NCI-H524 treated with DMSO at 0.1 percent for 48 hours (cell line): Measurements from ENCODE around the gene ADCY10.
"Not testable (repeated sequence)": the region's sequence is repeated elsewhere in the genome, so short reads cannot be mapped to it uniquely, and the experiment has no call there.

Source experiments
- DNase-seq: peaks from one replicate; lab custom pipeline; 2025; lab: John Stamatoyannopoulos, UW

Gene ADCY10, protein sequence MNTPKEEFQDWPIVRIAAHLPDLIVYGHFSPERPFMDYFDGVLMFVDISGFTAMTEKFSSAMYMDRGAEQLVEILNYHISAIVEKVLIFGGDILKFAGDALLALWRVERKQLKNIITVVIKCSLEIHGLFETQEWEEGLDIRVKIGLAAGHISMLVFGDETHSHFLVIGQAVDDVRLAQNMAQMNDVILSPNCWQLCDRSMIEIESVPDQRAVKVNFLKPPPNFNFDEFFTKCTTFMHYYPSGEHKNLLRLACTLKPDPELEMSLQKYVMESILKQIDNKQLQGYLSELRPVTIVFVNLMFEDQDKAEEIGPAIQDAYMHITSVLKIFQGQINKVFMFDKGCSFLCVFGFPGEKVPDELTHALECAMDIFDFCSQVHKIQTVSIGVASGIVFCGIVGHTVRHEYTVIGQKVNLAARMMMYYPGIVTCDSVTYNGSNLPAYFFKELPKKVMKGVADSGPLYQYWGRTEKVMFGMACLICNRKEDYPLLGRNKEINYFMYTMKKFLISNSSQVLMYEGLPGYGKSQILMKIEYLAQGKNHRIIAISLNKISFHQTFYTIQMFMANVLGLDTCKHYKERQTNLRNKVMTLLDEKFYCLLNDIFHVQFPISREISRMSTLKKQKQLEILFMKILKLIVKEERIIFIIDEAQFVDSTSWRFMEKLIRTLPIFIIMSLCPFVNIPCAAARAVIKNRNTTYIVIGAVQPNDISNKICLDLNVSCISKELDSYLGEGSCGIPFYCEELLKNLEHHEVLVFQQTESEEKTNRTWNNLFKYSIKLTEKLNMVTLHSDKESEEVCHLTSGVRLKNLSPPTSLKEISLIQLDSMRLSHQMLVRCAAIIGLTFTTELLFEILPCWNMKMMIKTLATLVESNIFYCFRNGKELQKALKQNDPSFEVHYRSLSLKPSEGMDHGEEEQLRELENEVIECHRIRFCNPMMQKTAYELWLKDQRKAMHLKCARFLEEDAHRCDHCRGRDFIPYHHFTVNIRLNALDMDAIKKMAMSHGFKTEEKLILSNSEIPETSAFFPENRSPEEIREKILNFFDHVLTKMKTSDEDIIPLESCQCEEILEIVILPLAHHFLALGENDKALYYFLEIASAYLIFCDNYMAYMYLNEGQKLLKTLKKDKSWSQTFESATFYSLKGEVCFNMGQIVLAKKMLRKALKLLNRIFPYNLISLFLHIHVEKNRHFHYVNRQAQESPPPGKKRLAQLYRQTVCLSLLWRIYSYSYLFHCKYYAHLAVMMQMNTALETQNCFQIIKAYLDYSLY (N-terminal part only)

DNA sequence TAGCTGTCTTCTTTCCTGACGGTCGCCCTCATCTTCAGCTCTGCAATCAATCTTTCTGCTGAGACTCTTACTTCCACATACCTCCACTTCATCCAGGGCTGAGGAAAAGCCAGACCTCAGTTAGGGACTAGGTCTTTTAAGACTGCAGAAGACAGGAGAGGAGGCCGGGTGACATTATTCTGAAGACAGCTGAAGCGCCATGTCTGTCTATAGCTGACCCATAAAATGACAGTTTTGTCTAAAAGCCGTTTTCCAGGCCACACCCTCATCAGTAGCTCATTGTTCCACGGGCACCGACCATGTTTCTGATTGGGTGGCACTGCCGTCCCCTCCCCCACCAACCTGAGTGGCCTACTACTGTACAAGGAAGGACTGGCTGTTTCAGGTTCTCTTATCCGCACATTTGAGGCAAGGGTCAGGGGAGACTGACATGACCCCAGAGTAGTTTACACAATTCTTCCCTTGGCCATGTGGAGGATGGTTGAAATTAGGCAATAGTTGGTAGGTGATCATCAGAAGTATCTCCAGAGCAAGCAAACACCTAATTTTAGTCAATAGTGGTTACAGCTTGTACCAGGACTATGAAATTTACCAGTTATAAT lies at the start of gene ADCY10:
Gene ADCY10 (minus strand): TSS at position 240 of the 602 bp plus-strand sequence. CDS start 8,994 bp downstream, outside the sequence.
- DNase-seq: no peak

DNA sequence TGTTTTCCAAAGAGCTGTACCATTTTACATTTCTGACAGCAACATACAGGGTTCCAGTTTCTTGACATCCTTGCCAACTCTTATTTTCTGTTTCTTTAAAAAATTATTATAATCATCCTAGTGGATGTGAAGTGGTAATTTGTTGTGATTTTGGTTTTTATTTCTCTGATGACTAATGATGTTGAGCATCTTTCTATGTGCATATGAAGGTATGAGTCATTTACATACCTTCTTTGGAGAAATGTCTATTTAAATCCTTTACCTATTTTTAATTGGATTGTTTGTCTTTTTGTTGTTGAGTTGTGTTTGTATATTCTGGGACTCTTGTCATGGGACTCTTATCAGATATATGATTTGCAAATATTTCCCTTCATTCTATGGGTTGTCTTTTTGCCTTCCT lies 43.8 kb upstream of the ADCY10 start:
- no peak for DNase-seq

DNA sequence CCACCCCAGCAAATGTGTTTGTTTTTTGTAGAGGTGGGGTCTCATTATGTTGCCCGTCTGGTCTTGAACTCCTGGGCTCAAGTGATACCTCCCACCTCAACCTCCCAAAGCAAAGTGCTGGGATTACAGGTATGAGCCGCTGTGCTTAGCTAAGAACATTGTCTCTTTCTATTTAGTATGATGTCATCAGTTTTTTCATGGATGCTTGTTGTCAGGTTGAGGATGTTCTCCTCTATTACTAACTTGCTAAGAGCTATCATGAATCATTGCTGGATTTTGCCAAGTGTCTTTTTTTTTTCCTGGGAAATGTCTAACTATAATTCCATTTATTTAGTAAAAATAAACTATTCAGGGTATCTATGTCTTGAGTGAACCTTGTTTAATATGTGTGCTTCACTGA lies 42.0 kb upstream of the ADCY10 start:
- DNase-seq: no peak

DNA sequence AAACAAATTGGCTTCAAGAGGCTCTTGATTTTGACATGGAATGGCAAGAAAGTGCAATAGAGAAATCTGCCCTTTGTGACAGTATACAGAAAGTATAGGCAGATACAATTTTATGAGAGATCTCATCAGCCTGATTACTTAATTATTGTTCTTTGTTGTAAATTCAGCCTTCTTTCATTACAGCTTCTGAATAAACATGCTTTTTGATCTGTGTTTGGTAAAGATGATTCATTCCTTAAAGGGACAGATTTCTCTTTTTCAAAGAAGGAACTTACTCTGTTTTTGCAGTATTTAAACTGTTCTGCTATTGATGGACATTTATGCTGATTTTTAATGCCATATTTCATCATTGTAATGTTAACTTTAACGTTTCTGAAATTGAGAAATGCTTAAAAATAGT lies 36.6 kb upstream of the ADCY10 start:
- no peak for DNase-seq

DNA sequence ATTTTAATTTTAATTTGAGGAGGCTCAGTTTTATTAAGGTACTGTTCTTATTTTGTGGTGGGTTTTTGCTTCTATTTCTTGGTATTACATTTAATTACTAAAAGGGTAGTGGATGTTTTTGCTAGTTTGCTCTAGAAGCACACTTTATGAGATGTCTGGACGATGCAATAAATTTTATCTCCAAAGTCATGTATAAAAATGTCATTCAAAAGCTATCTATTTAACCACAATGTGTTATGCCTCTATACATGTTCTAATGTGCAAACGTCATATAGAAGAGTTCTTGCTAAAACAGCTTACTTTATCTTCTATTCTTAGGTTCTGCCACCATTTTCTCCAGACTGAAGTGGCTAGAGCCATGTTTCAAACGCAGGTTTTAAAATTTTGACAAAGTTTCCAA lies 35.9 kb upstream of the ADCY10 start:
- no peak for DNase-seq

DNA sequence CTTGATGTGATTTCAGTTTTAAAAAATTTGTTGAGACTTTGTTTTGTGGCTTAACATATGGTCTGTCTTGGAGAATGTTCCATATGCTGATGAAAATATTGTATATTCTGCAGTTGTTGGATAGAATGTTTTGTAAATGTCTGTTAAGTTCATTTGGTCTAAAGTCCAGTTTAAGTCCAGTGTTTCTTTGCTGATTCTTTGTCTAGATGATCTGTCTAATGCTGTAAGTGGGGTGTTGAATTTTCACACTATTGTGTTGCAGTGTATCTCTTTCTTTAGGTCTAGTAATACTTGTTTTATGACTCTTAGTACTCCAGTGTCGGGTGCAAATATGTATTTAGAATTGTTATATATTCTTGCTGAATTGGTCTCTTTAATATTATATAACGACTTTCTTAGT lies 33.8 kb upstream of the ADCY10 start:
- no peak for DNase-seq

DNA sequence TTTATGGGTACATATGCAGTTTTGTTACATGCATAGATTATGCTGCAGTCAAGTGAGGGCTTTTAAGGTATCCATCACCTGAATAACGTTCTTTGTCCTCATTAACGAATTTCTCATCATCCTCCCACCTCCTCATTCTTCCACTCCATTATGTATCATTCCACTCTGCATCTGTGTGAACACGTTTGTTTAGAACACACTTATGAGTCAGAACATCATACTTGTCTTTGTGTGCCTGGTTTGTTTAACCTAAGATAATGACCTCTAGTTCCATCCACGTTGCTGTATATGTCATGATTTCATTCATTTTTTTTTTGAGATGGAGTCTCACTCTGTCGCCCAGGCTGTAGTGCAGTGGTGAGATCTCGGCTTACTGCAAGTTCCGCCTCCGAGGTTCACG lies 29.6 kb upstream of the ADCY10 start:
- no peak for DNase-seq

DNA sequence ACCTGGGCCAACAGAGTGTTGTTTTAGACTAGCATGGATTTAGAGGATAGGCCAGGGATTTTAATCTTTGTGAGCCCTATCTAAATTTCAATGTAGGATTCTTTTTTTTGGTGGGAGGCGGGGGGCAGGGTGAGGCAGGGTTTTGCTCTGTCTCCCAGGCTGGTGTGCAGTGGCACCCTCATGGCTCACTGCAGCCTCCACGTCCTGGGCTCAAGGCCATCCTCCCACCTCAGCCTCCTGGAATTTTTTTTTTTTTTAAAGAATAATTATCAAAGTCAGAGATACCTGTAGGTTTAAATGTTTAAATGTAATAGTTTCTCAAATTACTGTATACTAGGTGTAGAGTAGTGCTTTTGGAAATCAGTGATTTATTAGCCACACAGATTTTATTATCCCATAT lies 26.3 kb upstream of the ADCY10 start:
- no peak for DNase-seq

DNA sequence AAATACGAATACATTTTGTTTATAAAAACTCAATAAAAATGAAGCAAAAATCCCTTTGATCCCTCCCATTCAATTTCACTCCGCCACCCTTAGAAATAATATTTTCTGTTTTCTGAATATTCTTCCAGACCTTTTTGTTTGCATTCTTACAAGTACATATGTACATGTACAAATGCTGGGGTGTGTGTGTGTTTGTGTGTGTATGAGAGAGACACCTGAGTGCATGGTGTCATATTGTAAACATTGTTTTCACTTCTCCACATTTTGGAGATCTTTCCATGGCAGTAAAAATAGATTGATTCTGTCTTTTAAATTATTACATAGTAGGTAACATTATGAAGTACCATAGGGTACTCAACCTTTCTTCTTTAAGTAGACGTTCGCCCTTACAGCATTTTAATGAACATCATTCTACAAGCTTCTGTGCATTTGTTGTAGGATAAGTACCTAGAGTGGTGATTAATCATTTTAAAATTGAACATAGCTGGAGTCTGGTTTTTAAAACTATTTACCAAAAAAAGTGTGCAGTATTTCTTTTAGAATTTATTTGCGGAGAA lies 24.2 kb upstream of the ADCY10 start:
- peak; percentile 8 for DNase-seq

DNA sequence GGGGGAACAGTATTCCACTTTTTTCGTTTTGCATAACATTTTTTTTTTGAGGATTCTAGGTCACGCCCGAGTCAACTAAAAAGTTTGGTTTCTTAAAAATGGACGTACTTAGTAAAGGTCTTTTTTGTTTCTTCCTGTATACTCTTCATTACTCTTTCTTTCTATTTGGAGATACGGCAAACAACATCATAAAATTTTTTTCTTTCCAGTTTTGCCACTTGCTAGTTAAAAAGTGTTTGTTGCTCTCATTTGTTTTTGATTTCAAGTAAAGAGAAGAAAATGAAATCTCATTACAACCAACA lies 23.7 kb upstream of the ADCY10 start:
- no peak for DNase-seq

DNA sequence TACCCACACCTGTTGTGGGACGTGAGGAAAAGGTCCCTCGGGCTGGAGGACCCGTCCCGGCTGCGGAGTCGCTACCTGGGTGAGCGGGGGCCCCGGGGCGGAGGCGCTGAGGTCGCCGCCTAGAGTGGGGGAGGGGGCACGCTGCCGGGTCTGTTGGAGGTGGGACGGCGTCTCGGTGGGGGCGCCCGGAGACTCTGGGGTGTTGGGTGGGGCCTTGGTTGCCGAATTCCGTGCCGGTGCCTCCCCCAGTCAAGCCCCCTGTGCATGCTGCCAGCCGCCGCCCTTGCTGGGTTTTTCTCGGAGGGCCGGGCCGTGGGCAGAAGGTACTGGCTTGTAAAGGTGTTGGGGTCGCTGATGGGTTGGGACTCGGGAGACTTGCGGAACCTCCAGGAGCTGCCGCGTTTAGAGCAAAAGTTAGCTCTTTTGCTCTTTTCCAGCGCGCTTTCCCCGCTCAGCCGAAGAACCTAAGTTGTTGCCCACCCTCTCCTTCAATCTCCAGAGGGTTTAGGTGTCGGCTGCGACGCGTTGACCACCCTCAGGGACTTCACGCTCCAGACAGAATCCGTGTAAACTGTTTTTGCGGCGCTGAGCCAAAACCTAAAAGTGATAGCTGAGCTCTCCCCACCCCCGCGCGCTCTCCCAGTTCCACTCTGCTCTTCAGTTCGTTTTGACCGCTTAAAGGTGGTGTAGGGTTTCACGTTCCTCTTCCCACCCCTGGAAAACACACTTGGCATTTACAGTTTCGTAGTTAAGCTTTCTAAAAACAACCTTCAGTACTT lies 23.2 kb upstream of the ADCY10 start, which contains the start of gene MPC2:
Gene MPC2 (minus strand): TSS at position 143 of the 779 bp plus-strand sequence. CDS start 1,231 bp downstream, outside the sequence.
- peak; percentile 31 for DNase-seq

DNA sequence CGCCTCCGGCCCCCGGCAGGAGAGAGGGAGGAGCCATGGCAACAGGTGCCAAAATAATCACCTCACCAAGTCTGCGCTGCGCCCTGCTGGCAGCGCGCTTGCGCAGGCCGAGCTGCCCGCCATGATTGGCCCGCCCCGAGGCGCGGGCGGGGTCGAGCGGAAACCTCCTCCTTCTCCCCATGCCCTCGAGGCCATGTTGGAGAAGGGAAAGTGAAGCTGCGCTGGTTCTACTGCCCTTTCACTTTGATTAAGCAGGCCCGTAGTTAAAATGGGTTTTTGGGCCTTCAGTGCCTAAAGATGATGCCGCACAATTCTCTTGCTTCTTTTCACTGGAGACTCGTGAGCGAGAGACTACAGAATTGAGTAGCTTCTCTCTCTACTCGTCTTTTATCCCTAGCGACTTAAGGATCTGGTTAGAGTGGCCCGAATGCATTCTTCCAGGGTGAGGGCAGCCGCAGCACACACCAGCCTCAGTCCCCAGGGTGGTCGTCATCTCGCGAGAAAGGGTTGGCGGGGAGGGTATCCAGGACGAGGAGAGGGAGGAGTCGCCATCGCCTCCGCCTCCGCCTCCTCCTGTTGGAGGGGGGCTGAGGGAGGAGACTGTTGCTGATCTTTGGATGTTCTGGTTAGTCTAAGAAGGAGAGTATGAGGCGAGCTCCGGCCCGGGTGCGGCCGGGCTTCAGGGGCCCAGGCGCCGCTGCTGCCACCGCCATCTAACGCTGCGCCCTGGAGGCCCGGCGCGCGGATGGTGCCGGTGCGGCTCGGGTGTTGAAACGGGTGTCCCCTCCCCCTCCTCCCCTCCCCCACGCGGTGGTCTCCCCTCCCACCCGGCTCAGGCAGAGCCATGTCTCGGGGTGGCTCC lies 22.4 kb upstream of the ADCY10 start, which contains the start of gene DCAF6:
Gene DCAF6 (plus strand): TSS at position 616 of the 862 bp plus-strand sequence. CDS start 229 bp downstream, at position 845.
- peak; percentile 77 for DNase-seq

DNA sequence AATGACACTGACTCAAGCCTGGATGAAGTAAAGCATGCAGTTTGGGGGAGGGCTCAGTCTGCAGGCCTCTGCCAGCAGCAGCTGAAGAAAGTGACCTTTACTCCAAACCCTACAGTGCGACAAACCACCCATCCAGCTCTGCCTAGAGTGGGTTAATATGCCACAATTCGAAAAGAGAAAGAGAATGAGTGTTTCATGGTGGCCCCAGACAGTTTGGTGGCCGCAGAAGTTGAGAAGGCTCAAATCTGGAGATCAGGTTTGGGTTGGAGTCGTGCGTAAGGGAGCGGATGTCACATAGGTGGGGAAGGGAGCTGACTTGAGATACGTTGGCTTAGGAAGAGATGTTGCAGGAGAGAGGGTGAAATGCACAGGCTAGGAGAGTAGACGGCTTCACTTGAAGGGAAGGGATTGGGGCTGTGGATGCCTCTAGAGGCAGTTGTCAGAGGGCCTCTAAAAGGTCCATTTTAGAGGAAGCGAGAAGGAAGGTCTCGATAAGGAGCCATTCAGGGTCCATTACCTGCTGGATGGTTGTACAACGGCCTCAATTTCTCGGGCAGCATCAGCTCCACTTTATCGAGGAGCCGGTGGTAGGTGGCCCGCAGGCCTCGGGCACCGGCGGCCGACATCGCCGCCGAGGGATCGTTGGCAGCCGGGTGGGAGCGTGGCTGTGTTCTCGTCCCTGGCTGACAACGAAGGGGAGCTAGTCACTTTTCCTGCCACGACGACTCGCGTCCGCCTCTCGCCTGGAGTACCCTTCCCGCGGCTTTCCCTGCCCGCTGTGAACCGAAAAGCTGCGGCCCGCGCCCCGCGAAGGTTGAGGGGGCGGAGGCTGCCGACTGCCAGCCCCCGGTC lies 21.5 kb upstream of the ADCY10 start:
- no peak for DNase-seq

DNA sequence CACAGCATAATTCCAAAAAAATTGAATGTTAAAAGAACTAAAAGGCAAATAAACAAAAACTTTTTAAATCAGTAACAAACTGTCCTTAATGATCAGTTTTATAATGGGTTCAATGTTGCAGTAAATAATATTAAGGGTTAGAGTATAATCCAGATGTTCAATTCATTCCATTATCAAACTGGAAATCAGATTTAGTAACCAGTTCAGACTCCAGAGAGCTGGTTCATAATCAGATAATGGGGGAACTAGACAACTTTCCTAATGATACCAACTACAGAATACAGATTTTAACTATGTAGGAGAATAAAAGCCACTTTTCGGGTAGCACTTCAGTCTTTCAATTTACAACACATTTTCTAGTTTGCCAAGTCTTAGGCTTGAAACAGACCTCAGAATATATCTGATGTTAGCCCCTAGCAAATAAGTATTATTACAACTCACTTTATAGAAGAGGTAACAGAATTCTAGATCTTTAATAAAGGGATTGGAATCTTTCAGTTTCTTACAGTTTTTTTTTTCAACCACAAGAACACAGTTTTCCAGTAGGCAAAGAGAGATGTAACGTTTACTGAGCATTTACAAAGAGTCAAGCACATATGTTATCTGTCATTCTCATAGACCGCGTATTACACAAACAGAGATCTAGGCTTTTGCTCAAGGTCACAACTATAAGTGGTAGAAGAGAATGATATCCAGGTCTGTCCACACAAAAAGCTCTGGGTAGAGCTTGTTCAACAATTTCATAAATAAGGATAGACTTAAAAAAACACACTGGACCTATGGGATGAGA lies 20.7 kb upstream of the ADCY10 start:
- no peak for DNase-seq

DNA sequence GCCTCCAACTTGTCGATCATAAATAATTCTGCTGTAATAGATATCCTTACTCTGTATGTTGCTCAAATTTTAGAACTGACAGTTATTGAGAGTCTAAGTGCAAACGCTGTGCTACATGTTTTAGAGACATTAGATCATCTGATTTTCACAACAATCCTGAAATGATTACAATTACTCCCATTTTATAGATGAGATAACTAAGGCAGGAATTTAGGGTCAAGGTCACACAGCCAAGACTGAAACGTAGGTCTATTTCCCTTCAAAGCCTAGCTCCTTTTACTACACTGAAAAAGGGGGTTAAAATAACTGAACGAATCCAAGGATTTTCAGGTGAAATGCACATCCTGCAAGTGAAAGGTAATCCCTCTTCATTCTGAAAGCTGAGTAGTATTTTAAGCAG lies 19.9 kb upstream of the ADCY10 start:
- no peak for DNase-seq

DNA sequence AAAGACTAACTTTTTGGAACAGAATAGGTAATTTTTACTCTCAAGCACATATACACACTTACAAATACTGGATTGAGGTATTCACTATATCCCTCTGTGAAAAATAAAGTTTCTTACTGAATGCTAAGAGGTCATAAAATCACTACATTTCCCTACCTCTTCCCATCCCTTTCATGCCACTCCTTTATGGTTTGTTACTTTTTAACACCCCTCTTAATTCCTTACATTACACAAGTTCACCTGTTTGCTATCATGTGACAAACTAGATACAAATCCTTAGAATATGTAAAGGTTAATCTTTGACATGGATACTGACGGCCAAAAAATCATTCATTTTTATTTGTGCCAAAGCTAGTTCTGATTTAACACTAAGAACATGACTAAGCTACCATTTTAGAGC lies 15.8 kb upstream of the ADCY10 start:
- DNase-seq: no peak

DNA sequence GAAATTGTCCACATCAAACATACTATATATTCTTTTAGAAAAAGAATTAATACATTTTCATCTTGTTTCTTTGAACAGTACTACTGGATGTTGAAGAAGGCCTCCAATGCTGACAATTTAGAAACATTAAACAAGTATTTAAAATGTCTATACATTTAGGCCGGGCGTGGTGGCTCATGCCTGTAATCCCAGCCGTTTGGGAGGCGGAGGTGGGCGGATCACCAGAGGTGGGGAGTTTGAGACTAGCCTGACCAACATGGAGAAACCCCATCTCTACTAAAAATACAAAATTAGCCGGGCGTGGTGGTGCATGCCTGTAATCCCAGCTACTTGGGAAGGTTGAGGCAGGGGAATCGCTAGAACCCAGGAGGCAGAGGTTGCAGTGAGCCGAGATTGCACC lies 15.0 kb upstream of the ADCY10 start:
- DNase-seq: not testable (repeated sequence)

DNA sequence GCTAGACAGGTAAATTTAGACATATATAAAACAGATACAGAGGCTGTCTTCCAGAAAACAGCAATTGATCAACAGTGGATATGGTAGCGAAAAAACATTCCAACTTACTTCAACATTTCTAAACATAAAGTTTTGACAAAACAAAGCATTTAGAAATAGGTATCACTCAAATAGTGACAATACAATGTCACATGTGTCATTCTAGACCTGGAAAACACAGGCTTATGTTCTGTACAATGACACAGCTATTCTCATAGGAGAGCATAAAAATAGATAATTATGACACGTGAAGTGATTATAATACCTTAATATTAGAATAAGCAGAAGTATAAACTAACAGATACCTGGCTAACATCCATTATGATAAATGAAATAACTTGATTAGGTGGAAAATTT lies 14.5 kb upstream of the ADCY10 start:
- no peak for DNase-seq
